ENCODE results near the gene WNK4.

The WNK4 gene

DNA sequence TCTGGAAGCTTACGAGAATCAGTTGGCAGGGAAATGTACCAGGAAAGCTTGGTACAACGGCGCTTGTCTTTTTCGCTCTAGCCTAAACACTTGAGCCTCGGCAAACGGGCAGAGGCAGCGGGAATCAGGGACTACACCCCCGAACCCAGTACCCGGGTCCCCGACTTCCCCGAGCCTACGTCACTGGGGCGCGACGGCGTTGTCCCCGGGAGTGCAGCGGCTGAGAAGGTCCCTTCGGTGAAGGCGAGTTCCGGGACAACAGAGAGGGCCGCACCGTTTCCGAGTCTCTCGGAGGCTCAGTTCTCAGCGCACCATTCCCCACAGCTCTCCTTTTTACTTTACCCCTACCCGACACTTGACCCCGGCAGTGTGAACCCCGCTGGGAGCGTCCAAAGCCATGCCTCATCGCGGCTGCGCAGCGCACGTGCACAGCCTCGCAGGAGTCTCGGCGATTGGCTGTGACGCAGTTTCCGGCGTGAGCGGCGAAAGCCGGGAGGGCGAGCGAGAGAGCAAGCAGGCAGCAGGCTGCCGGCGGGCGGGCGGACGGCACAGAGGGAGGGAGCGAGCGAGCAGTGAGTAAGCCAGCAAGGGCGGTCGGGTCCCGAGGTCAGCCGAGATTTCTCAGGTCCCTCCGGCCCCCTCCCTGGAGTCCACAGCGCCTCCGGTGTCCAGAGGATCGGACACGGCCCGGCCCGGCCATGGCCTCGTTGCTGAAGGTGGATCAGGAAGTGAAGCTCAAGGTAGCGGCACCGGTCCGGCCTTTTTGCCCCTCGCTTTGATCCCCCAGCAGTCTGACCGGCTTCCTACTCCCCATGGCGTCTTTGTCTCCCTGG, 52.7 kb downstream of the WNK4 start, which contains the start of gene PSME3:
PSME3 (plus strand) TSS at position 464 of the 833 bp plus-strand sequence; CDS start at position 699, 235 bp downstream.
- H3K4me3 ChIP-seq (ENCODE audit: low read depth, low read length) = peak within 1 kb of the TSS; percentile 98

DNA sequence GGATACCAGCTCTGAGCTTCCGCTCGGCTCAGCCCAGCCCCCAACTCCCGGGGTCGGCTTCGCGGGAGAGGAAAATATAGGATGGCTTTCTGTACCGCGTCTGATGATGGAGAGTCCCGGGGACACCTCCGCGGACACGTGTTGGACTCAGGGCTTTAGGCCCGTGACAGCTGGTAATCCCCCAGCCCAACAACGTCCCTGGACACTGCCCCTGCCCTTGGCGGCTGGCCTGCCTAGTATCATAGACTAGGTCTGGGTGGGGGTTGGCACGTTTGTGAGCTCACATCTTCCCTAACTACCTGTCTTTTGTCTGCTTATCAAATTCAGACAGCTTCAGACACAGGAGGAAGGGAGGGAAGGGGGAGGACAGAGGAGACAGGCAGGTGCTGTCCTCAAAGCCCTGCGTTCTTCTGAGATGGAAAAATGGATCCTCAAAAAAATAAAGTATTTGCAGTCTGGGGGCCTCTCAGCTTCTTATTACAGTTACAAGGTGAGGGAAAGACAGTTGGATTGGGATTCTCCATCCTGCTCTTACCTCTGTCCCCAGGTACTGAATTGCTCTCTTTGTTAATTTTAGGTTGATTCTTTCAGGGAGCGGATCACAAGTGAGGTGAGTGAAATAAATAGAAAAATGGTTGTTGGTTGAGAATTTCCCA, 53.5 kb downstream of the WNK4 start:
- peak overlapping the region; percentile 98 for H3K4me3 ChIP-seq (ENCODE audit: low read depth, low read length)

DNA sequence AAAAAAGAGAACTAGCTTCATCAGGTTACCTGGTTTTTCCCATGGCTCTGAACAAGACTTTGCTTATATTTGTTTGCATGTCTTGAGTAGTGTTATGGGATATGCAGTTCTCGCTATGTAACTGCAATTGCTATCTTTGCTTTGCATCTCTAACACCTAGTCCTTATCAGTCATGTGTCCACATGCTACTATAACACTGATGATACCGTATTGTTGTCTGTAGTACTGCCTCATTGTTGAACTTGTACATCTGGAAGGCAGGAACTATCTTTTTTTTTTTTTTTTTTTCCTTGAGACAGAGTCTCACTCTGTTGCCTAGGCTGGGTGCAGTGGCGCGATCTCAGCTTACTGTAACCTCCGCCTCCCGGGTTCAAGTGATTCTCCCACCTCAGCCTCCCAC, 55.3 kb downstream of the WNK4 start:
- H3K4me3 ChIP-seq (ENCODE audit: low read depth, low read length) = no peak overlapping the region

DNA sequence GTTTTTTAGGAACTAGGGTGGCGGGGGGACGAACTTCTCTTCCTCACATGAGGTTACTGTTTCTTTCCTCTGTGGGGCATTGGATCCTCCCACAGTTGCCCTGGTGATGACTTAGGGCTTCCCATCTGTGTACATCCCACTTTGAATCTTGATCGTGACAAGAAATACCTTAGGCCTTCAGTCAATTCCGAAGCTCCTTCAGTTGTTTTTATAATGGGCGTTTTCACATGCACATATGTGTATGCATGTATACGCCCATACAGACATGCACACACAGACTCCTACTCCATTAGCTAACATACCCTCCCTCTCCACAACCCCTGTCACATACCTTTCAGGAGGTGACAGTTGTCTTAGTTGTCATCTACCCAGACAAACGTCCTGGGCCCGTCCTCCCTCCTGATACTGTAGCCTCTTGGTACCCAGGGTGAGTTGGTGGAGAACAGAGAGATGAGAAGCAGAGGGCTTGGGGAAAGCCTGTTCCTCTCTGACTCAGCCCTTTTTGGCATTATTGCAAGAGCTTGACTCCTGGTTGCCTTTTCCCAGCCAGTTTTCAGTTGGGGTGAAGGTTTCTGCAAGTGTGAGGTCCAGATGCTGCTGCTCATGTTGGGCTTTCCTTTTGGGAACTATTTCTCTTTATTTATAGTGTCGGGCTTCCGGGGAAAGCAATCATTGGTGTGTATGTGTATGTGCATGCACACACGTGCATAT, 61.7 kb downstream of the WNK4 start:
- no peak overlapping the region for H3K4me3 ChIP-seq (ENCODE audit: low read depth, low read length)

DNA sequence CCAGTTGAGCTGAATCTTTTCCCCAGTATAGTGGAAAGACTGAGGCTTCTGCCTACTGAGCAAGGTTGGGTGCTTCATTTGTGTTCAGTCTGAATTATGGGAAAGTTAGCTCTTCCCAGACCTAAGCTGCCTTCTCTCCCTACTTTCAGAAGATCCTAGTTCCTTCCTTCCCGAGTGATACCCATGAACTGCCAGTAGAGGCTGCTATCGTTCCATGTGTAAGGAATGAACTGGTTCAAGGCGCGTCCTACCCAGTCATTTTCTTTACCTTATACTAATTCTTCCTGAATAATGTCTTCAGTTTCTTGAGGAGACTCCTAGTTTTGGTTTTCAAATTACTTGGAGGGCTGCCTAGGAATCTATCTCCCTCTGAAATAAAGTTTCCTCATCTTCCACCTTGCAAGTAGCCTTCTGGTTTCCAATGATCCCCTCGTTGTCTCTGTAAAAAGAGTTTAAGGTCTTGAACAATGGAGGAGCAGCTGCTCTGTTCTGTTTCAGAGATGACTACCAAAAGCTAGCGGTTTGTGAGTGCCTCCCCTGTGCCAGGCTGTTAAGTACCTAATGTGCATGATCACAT, 63.0 kb downstream of the WNK4 start:
- no peak overlapping the region for H3K4me3 ChIP-seq (ENCODE audit: low read depth, low read length)

DNA sequence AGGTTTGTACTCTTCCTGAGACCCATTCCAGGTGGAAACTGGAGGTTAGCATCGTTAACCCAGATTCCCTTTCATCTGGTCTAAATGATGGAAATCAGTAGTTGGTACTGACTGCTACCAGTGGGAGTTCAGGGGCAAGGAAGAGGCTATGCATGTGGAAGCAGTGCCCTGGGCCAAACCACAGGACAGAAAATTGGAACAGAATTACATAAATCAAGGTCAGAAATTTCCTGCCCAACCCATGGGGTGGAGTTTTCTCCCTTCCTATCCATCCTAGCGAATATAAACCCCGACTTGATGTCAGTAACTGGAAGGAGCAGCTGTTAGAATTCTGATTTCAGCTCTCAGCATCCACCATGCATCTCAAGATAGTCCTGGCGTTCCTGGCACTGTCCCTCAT, 63.9 kb downstream of the WNK4 start, which contains the start of gene AOC2:
AOC2 (plus strand) TSS at position 310 of the 400 bp plus-strand sequence; CDS start at position 357, 47 bp downstream.
- H3K4me3 ChIP-seq (ENCODE audit: low read depth, low read length) = no peak within 1 kb of the TSS

DNA sequence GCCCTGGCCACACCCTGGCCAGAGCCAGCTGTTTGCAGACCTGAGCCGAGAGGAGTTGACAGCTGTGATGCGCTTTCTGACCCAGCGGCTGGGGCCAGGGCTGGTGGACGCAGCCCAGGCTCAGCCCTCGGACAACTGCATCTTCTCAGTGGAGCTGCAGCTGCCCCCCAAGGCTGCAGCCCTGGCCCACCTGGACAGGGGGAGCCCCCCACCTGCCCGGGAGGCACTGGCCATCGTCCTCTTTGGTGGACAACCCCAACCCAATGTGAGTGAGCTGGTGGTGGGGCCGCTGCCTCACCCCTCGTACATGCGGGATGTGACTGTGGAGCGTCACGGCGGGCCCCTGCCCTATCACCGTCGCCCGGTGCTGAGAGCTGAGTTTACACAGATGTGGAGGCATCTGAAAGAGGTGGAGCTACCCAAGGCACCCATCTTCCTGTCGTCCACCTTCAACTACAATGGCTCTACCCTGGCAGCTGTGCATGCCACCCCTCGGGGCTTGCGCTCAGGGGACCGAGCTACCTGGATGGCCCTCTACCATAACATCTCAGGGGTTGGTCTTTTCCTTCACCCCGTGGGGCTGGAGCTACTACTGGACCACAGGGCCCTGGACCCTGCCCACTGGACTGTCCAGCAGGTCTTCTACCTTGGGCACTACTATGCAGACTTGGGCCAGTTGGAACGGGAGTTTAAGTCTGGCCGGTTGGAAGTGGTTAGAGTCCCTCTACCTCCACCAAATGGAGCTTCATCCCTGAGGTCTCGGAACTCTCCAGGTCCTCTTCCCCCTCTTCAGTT, 64.5 kb downstream of the WNK4 start:
- H3K4me3 ChIP-seq (ENCODE audit: low read depth, low read length) = no peak overlapping the region

DNA sequence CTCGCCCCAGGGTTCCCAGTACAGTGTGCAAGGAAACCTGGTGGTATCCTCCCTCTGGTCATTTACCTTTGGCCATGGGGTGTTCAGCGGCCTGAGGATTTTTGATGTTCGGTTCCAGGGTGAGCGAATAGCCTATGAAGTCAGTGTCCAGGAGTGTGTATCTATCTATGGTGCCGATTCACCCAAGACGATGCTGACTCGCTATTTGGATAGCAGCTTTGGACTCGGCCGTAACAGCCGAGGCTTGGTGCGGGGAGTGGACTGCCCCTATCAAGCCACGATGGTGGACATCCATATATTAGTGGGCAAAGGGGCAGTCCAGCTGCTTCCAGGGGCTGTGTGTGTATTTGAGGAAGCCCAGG, 65.1 kb downstream of the WNK4 start:
- H3K4me3 ChIP-seq (ENCODE audit: low read depth, low read length) = no peak overlapping the region

DNA sequence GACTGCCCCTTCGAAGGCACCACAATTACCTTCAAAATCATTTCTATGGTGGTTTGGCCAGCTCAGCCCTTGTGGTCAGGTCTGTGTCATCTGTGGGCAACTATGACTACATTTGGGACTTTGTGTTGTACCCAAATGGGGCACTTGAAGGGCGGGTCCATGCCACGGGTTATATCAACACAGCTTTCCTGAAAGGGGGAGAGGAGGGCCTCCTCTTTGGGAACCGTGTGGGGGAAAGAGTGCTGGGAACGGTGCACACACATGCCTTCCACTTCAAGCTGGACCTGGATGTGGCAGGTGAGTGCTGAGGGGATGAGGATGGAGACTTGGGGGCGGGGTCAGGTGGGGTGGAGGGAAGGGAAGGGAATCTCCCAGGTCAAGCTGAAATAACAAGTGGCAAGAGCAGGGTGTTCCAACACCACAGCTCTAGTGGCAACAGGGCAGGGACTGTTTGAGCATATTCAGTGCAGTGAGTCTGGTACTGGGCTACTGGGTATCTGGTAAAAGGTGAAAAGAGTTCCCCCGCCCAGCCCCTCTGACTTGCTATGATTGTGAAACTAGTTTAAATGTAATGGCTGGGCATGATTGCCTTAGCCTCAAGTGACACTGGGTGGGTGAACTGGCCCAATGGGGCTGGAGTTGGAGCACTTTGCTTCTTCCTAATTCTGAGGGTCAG, 65.6 kb downstream of the WNK4 start:
- H3K4me3 ChIP-seq (ENCODE audit: low read depth, low read length) = no peak overlapping the region

All from iPS-11a (cell line).